HG03460 (cell line): Measurements from ENCODE around the gene NPIPA2.
"Not testable (repeated sequence)": the region's sequence is repeated elsewhere in the genome, so short reads cannot be mapped to it uniquely, and the experiment has no call there.

Source experiments
- ATAC-seq: cut with Tn5 transposase; IDR thresholded peaks from one replicate; pipeline ENCODE4 v1.9.1; 2021; ENCODE audit not compliant: unreplicated experiment

NPIPA2 gene

DNA sequence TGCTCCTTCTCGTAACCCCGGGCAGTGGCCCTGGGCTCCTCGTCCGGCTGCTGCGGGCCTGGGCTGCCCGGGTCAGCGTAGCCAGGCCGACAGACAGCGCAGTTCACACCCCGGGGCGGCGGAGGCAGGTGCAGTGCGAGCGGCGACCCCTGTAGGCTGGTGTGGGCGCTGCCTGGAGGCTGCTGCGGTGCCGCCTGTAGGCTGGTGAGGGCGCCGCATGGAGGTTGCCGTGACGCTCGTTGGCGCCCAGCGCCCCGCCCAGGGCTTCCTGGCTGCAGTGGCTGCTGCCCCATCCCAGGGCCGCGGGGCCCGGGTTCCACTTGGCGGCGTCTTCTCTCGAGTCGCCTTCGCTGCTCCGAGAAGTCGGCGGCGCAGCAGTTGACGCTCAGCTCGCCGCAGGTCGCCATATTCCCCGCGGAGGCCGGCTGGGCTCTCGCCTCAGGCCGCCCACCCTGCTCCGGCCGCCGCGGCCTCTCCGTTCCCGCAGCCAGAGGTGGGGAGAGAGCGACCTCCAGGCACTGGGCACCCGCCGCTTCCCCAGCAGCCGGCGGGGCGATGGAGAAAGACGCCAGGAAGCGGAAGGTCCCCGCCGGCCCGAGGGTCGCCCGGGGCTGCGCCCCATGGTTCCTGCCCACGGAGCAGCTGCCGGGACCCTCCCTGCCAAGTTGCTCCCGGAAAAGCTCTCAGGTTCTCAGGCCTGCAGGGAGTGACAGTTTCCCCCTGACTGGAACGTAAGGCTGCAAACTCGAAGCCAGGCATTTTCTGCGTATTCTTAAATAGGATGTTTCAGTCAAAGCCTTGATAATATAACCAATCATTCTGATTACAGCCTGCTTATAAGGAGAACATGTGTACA is at the start of gene NPIPA2:
Gene NPIPA2 (plus strand): TSS at position 261 of the 856 bp plus-strand sequence. CDS start 5,533 bp downstream, outside the sequence.
- peak; percentile 98 for ATAC-seq

DNA sequence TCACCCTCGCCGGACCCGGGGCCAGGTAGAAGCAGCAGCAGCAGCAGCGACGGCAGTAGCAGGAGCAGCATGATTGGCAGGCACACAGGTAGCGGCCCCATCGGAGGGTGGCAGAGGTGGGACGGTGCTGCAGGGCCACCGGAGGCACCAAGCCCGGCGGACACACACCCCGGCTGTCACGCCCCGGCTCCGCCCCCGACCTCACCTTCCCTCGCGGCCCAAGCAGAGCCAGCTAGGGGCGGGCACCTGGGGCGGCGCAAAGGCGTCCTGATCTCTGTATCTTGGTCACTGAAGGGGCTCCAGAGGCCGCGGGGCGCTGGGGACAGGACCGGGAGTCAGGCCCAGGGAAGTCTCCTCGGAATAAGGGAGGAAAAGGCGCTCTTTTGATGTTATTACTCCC is 48.2 kb upstream of the NPIPA2 start, which contains the start of gene PLA2G10:
Gene PLA2G10 (minus strand): TSS at position 180 of the 400 bp plus-strand sequence. CDS start 79 bp downstream, at position 101.
- ATAC-seq = not testable (repeated sequence)

DNA sequence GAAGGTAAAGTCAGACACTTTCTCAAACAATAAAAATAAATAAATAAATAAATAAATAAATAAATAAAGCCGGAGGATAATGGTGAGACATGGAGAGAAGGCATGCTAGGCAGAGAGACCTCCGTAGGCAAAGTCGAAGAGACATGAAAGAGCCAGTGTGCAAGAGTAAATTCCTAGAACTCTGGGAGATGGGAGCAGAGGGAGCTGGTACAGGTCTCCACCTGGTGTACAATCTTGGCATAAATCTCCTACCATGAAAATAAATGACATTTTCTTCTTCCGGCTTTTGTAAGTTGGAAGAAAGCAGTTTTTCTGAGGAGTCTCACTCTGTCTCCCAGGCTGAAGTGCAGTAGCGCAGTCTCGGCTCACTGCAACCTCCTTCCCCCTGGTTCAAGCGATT is 40.5 kb upstream of the NPIPA2 start:
- not testable (repeated sequence) for ATAC-seq

DNA sequence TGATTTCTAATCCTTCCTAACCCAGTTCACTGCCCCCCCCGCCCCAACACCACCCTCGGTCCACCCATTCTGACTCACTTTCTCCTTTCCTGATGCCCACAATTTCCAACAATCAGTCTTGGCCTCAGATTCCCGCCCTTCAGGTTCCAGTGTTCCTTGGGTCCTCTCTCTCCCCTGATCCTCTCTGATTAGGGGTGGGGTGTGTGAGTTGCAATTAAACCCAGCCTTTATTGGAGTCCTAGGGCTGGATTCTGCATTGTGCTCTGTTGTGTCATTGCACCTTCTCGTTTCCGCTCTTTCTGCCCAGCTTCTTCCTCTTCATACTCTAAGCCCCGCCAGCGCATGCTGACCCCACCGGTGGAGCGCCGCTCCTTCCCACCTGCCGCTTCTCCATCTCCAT is 39.7 kb upstream of the NPIPA2 start:
- ATAC-seq = not testable (repeated sequence)

DNA sequence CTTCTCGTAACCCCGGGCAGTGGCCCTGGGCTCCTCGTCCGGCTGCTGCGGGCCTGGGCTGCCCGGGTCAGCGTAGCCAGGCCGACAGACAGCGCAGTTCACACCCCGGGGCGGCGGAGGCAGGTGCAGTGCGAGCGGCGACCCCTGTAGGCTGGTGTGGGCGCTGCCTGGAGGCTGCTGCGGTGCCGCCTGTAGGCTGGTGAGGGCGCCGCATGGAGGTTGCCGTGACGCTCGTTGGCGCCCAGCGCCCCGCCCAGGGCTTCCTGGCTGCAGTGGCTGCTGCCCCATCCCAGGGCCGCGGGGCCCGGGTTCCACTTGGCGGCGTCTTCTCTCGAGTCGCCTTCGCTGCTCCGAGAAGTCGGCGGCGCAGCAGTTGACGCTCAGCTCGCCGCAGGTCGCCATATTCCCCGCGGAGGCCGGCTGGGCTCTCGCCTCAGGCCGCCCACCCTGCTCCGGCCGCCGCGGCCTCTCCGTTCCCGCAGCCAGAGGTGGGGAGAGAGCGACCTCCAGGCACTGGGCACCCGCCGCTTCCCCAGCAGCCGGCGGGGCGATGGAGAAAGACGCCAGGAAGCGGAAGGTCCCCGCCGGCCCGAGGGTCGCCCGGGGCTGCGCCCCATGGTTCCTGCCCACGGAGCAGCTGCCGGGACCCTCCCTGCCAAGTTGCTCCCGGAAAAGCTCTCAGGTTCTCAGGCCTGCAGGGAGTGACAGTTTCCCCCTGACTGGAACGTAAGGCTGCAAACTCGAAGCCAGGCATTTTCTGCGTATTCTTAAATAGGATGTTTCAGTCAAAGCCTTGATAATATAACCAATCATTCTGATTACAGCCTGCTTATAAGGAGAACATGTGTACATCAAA is 38.9 kb upstream of the NPIPA2 start, which contains the start of gene NPIPA3:
Gene NPIPA3 (plus strand): TSS at position 256 of the 856 bp plus-strand sequence. CDS start 5,533 bp downstream, outside the sequence.
- peak; percentile 96 for ATAC-seq

DNA sequence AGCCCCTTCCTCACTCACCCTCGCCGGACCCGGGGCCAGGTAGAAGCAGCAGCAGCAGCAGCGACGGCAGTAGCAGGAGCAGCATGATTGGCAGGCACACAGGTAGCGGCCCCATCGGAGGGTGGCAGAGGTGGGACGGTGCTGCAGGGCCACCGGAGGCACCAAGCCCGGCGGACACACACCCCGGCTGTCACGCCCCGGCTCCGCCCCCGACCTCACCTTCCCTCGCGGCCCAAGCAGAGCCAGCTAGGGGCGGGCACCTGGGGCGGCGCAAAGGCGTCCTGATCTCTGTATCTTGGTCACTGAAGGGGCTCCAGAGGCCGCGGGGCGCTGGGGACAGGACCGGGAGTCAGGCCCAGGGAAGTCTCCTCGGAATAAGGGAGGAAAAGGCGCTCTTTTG is 9.1 kb upstream of the NPIPA2 start:
- not testable (repeated sequence) for ATAC-seq

DNA sequence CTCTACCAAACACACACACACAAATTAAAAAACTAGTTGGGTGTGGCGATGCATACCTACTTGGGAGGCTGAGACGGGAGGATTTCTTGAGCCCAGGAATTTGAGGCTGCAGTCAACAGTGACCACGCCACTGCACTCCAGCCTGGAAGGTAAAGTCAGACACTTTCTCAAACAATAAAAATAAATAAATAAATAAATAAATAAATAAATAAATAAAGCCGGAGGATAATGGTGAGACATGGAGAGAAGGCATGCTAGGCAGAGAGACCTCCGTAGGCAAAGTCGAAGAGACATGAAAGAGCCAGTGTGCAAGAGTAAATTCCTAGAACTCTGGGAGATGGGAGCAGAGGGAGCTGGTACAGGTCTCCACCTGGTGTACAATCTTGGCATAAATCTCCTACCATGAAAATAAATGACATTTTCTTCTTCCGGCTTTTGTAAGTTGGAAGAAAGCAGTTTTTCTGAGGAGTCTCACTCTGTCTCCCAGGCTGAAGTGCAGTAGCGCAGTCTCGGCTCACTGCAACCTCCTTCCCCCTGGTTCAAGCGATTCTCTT is 1.4 kb upstream of the NPIPA2 start:
- ATAC-seq = not testable (repeated sequence)

DNA sequence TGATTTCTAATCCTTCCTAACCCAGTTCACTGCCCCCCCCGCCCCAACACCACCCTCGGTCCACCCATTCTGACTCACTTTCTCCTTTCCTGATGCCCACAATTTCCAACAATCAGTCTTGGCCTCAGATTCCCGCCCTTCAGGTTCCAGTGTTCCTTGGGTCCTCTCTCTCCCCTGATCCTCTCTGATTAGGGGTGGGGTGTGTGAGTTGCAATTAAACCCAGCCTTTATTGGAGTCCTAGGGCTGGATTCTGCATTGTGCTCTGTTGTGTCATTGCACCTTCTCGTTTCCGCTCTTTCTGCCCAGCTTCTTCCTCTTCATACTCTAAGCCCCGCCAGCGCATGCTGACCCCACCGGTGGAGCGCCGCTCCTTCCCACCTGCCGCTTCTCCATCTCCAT is 539 bp upstream of the NPIPA2 start:
- ATAC-seq = not testable (repeated sequence)

DNA sequence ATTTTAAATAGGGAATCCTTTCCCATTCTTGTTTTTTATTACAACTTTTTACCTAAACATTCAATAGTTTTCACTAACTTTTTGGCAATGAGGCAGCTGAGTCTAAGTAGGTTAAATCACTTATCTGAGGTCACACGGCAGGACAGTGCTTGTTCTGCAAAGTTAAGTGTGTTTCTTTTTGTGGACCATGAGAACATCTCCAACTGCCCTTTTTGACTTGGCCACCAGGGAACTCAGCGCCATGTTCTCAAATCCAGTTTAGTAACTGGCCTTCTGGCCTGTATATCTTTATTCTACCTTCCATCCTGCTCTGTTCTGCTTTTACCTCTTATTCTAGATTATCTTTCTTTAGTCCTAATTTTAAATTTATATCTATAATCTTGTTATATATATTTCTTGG is 31.3 kb downstream of the NPIPA2 start:
- ATAC-seq = not testable (repeated sequence)

DNA sequence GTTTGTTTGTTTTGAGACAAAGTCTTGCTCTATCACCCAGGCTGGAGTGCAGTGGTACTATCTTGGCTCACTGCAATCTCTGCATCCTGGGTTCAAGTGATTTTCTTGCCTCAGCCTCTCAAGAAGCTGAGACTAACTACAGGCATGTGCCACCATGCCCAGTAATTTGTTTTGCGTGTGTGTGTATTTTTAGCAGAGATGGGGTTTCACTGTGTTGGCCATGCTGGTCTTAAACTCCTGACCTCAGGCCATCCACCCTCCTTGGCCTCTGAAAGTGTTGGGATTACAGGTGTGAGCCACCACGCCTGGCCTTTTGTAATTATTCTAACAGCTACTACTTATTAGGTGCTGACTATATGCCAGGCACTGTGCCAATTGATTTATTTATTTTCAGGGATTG is 33.3 kb downstream of the NPIPA2 start:
- not testable (repeated sequence) for ATAC-seq

DNA sequence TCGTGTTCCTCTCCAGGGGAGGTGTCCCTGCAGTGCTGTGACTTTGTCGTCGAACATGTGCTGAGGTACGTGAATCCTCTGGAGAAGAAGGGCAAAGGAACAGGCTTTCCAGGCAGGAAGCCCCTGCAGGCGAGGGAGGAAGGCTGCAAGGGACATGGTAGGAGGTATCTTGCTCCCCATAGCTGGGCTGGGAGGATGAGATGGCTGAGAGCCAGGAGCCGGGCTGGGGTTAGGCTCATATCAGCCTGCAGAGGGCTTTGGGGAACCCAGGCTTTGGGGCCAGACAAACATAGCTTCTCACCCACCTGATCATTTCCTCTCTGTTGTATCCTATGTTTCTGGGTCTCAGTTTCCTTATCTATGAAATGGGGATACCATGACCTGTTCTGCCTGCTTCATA is 34.4 kb downstream of the NPIPA2 start:
- not testable (repeated sequence) for ATAC-seq

DNA sequence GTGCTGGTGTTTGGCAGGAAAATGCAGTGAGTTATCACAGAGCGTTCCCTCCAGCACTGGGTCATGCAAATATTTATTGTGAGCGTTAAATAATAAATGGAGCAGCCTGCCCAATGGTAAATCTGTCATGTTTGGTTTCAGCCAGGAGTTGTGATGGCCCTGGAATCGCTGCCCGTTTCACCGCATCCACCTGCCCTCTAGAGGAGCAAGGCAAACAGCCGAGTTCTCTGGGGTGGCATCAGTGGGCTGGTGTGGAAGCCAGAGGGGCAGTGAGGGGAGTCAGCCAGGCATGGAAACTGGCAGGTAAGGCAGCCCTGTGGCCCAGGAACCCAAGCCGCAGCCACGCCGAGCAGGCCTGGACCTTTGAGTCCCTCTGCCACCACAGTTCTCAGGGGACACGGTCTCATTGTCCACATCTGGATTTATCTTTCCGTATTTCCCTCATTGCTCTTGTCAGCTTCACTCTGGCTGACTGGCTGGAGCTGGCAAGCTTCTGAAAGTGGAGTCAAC is 37.1 kb downstream of the NPIPA2 start:
- not testable (repeated sequence) for ATAC-seq

DNA sequence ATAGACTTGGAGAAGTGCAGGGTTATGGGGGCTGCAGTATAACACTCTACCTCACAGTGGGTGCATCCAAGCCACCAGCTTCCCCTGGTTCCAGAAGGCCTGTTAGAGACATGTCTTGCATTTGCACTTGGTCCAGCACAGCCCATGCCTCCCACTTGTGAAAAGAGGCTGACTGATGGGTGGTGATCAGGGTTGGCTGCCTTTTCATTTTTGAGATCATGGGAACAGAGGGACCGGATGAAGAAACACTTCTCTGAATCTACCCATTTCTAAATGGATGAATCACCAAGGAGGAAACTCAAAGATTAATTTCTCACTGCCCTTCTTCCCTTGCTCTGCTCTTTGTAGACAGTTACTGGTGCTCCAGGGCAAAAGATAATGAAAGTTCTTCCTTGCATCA is 43.8 kb downstream of the NPIPA2 start:
- not testable (repeated sequence) for ATAC-seq

DNA sequence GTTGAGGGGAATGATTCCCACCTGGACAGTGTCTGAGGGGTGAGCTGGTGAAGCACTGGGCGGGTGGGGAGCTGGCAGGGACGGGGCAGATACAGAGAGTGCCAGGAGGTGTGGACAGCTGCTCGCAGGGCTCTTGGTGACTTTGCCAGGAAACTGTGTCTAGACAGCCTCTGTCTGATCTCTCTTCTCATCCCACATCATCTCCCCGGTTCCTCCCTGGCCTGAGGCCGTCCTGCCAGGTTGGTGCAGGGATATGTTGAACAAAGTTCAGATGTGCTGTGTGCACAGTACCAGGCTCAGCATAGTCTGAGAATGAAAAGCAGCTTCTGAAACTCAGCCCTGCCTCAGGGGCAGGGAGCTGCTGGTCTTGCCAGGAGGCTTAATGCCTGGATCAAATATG is 47.2 kb downstream of the NPIPA2 start:
- ATAC-seq = not testable (repeated sequence)

DNA sequence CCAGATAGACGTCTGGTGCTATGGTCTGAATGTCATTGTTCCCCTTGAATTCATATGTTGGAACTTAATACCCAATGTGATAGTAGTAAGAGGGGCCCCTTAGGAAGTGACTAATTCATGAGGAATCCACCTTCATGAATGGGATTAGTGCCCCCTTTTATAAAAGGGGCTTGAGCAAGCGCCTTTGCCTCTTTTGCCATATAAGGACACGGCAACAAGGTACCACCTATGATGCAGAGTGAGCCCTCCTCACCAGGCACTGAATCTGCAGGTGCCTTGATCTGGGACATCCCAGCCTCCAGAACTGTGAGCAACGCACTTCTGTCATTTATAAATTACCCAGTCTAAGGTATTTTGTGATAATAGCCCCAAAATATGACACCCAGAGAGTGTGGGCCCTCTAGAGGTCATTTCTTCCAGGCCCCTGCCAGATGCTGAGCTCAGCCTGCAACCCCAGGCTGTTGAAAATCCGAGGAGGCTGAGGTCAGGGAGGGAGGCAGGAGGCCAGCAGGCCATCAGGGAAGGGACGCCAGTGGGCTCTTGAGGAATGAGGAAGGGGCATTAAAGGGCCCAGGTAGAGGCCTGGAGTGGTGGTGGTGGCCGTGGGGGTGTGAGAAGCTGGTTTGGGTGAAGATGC is 48.1 kb downstream of the NPIPA2 start:
- not testable (repeated sequence) for ATAC-seq

DNA sequence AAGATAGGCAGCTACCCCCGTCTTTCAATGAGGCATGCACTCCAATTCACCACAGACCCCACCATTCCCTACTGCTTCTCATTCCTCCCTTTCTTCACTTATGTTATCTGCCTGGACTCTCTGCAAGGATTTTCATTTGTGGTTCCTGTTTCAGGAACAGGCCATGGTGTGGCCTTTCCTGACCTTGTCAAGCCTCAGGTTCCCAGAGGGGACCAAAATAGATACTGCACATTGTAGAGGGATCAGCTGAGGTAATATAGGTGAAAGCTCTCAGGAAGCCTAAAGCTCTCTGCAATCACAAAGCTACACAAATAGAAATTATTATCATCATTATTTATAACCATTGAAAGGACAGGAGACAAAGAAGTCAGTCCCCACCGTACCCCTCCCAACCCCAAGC is 50.6 kb downstream of the NPIPA2 start:
- ATAC-seq = not testable (repeated sequence)

DNA sequence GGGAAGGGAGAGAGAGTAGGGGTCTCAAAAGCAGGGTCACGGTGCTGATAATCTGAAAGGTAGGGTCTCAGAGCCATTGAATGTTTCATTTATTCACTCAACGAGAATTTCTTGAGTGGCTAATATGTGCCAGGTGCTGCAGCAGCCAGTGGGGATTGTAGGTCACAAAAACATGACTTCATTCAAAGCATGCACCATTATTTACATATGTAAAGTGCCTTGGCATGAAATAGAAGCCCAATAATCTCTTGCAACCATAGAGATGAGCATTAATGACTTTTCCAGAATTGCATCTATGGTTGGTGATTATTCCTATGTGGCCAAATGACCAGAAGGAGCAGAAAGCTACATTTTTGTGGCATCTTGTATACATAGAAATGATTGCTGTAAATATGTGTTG is 55.2 kb downstream of the NPIPA2 start:
- not testable (repeated sequence) for ATAC-seq

DNA sequence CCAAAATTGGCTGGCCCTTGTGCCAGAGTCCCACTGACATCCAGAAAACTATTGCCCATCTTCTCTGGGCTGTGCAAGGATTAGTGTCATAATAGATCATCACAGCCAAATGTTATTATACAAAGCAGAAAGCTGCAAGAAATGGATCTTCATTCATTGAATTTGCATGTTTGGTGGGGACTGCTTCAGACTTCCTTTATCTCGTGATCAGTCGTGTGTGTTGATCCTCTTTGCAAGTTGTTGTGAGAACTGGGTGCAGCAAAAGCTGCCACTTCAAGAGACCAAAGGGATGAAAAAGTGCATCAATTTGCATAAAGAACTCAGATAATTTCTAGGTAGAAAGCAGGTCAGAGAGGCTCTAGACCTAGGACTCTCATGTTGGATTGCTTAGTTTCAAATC is 61.2 kb downstream of the NPIPA2 start:
- not testable (repeated sequence) for ATAC-seq

DNA sequence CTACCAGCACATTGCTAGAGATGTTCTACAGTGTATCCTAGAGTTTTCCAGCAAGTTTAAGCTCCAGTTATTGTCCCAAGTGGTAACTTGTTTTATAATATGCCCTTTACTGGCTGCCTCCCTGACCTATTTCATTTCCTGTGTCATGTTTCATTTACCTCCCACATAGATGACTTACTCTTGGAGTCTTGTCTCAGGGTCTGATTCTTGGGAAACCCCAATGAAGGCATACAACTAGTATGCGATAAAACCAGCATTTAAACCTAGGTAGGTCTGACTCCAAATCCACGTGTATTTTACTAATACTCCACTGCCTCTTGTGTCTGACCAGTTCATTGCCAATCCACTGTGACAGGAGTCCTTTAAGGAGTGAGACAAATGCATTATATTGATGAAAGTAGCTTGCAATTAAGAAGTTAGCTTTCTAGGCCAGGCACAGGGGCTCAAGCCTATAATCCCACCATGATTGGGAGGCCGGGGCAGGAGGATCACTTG is 64.9 kb downstream of the NPIPA2 start:
- ATAC-seq = not testable (repeated sequence)

DNA sequence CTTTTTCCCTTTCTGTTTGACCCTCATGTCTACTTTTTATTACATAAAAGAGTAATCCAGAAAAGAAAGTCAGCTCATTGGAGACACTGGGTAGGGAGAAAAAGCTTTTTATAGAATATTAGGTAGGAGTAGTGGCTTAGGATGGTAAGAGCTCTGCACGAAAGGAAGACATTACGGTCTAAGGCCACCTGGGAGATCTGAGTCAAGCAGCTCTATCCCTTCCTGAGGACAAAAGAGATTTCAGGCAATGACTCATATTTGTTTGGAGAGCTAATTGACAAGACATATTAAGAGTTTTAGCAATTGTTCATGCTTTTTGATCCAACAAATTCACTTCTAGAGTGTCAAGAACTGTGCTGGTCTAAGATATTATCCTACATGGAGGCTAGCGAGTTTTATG is 71.6 kb downstream of the NPIPA2 start:
- not testable (repeated sequence) for ATAC-seq
